Effector memory CD8-positive, alpha-beta T cell (primary cell): ENCODE results near the gene MIB1.

Source experiments
- ATAC-seq: fragments of 150-1000 bp; cut with Tn5 transposase; replicated peaks from 2 replicates; pipeline ENCODE4 v1.10.0; 2021; ENCODE audit warnings: mild to moderate bottlenecking, moderate library complexity
- DNase-seq, 3 experiments: peaks; one replicate each; pipeline ENCODE4 v3.0.0; 2021
- H3K27ac Mint-ChIP-seq, 2 donors: one replicate each; pipeline ENCODE4 v1.8.0; 2022; ENCODE audit warnings: mild to moderate bottlenecking in 2 of 2, mixed read lengths in 2 of 2, moderate library complexity in 2 of 2
- H3K27me3 Mint-ChIP-seq, 2 donors: one replicate each; pipeline ENCODE4 v1.8.0; 2022; ENCODE audit warnings: mixed read lengths in 2 of 2
- H3K36me3 Mint-ChIP-seq: one replicate; pipeline ENCODE4 v1.8.0; 2022; ENCODE audit warnings: mild to moderate bottlenecking, moderate library complexity, mixed read lengths; ENCODE audit not compliant: insufficient read depth
- H3K4me1 Mint-ChIP-seq, 2 donors: one replicate each; pipeline ENCODE4 v1.8.0; 2022; ENCODE audit warnings: low read depth in 2 of 2, mixed read lengths in 2 of 2
- H3K4me3 Mint-ChIP-seq, 2 donors: one replicate each; pipeline ENCODE4 v1.8.0; 2022; ENCODE audit warnings: mild to moderate bottlenecking in 2 of 2, mixed read lengths in 2 of 2, moderate library complexity in 2 of 2
- H3K9me3 Mint-ChIP-seq, 2 donors: one replicate each; pipeline ENCODE4 v1.8.0; 2022; ENCODE audit warnings: mixed read lengths in 2 of 2

The MIB1 gene

GRCh38 chr18:21916594-21916993 is 176.0 kb downstream of the MIB1 start:
- no peak overlapping the region for H3K27ac Mint-ChIP-seq
- peaks cover 16 to 22% of the 10 kb centered on the region in 2 donors for H3K27me3 Mint-ChIP-seq
- DNase-seq: no peak
- ATAC-seq: no peak
- no peaks in the 10 kb centered on the region for H3K36me3 Mint-ChIP-seq
- no peaks in the 10 kb centered on the region for H3K4me1 Mint-ChIP-seq
- H3K9me3 Mint-ChIP-seq: no peaks in the 10 kb centered on the region
- no peak overlapping the region for H3K4me3 Mint-ChIP-seq

- no peaks in the 10 kb centered on the region for H3K9me3 Mint-ChIP-seq
- ATAC-seq: no peak
- H3K4me3 Mint-ChIP-seq: no peak overlapping the region
- H3K4me1 Mint-ChIP-seq: no peaks in the 10 kb centered on the region
- H3K36me3 Mint-ChIP-seq: no peaks in the 10 kb centered on the region
- H3K27me3 Mint-ChIP-seq: peaks cover 16 to 22% of the 10 kb centered on the region in 2 donors
- no peak overlapping the region for H3K27ac Mint-ChIP-seq
- DNase-seq: no peak
These were observed 178.1 kb downstream of the MIB1 start for GRCh38 chr18:21918693-21919092.
